Loucy (cell line): ENCODE measurements around the gene CABP7.

Source experiments
- H2AFZ ChIP-seq: fragments of 200-600 bp; sonication (generic); 2 replicates; pipeline ENCODE4 v1.6.0; 2016; ENCODE audit warnings: antibody characterized with exemption, mild to moderate bottlenecking, low read length, moderate library complexity
- H3F3A ChIP-seq: fragments of 200-600 bp; 2 replicates; pipeline ENCODE4 v1.6.0; 2016; ENCODE audit warnings: antibody characterized with exemption, low read depth, mild to moderate bottlenecking
- H3K27me3 ChIP-seq: fragments of 200-600 bp; sonication (generic); 2 replicates; pipeline ENCODE4 v1.6.1; 2014; ENCODE audit warnings: low read length, mild to moderate bottlenecking; ENCODE audit not compliant: insufficient read depth, poor library complexity, severe bottlenecking
- H3K36me3 ChIP-seq: fragments of 200-600 bp; sonication (generic); 2 replicates; pipeline ENCODE4 v1.6.1; 2016; ENCODE audit warnings: low read length; ENCODE audit not compliant: insufficient read depth
- H3K4me1 ChIP-seq: fragments of 200-600 bp; sonication (generic); 2 replicates; pipeline ENCODE4 v1.5.1; 2014; ENCODE audit warnings: low read length, mild to moderate bottlenecking; ENCODE audit not compliant: insufficient read depth, poor library complexity, severe bottlenecking
- H3K4me2 ChIP-seq: fragments of 200-600 bp; sonication (generic); 2 replicates; pipeline ENCODE4 v1.6.0; 2014; ENCODE audit warnings: antibody characterized with exemption, low read length, low read depth, mild to moderate bottlenecking; ENCODE audit not compliant: poor library complexity, severe bottlenecking
- H3K4me3 ChIP-seq: fragments of 200-600 bp; sonication (generic); 2 replicates; pipeline ENCODE4 v1.5.1; 2014; ENCODE audit warnings: low read length, mild to moderate bottlenecking, mixed read lengths; ENCODE audit not compliant: poor library complexity, severe bottlenecking
- H3K79me2 ChIP-seq: fragments of 200-600 bp; sonication (generic); 2 replicates; pipeline ENCODE4 v1.6.1; 2014; ENCODE audit warnings: low read length; ENCODE audit not compliant: insufficient read depth
- H3K9ac ChIP-seq: fragments of 200-600 bp; sonication (generic); 2 replicates; pipeline ENCODE4 v1.6.0; 2014; ENCODE audit warnings: mild to moderate bottlenecking, low read depth, low read length, moderate library complexity; ENCODE audit not compliant: poor library complexity, severe bottlenecking
- H3K9me2 ChIP-seq: fragments of 200-600 bp; sonication (generic); replicated peaks from 2 replicates; pipeline ENCODE4 v1.6.1; 2016; ENCODE audit warnings: low read depth, low read length, mixed read lengths
- H3K9me3 ChIP-seq: fragments of 200-600 bp; sonication (generic); 2 replicates; pipeline ENCODE4 v1.6.1; 2014; ENCODE audit warnings: mild to moderate bottlenecking, antibody characterized with exemption, low read length, low read depth; ENCODE audit not compliant: insufficient read depth
- H4K20me1 ChIP-seq: fragments of 200-600 bp; sonication (generic); 2 replicates; pipeline ENCODE4 v1.6.0; 2014; ENCODE audit warnings: antibody characterized with exemption, low read length, mild to moderate bottlenecking; ENCODE audit not compliant: insufficient read depth, poor library complexity, severe bottlenecking
- EZH2phosphoT487 ChIP-seq: fragments of 200-600 bp; IDR thresholded peaks from 2 replicates; pipeline ENCODE4 v1.6.1; 2018; ENCODE audit warnings: antibody characterized with exemption, mild to moderate bottlenecking, moderate library complexity, borderline replicate concordance
- TF ChIP-seq, protein P1 (sequence below): fragments of 200-600 bp; sonication (generic); conservative IDR thresholded peaks from 2 replicates; pipeline ENCODE4 v1.5.1; 2014; ENCODE audit warnings: mild to moderate bottlenecking, antibody characterized with exemption, low read length

Gene CABP7

DNA sequence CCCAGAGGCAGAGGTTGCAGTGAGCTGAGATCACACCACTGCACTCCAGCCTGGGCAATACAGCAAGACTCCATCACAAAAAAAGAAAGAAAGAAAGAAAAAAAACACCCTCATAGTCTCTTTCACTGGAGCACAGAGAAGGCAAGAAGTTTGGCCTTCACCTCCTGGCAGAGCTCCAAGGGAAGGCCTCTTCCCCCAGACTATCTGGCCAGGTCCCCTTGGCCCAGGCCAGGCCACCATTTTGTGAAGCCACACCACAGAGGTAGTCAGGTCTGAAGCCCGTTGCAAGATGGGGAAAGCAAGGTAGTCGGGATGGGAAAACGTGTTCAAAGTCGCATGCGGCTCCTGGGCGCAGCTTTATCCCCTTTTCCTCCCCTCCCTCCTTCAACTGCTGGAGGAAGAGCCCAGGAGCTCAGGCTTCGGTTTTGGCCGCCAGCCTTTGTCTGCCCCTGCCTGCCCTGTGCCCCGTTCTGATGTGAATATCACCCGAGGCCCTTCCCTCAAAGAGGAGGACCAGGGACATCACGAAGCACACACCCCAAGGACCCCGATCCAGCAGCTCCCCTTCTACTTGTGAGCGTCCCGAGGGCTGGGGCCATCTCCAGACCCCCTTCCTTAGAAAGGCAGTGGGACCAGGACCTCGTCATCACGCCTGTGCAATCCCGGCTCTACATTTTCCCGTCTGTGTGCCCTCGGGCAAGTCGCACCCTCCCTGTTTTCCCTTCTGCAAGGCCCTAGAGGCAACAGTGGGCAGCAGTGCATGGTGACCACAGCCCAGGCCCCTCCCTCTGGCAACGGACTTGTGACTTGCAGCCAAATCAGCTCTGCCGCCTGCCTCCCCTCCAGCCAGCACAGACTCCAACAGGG is 17.7 kb downstream of the CABP7 start:
- Histone ChIP-seq H3K4me2 (no peak overlapping the region), H2AFZ (no peak overlapping the region), H3K27me3 (no peaks in the 10 kb centered on the region), H3K9me3 (no peaks in the 10 kb centered on the region), H3F3A (no peaks in the 10 kb centered on the region), H3K9ac (no peak overlapping the region), H3K4me1 (no peaks in the 10 kb centered on the region), H3K9me2 (no peaks in the 10 kb centered on the region), H3K4me3 (no peak overlapping the region), H4K20me1 (no peaks in the 10 kb centered on the region), H3K79me2 (no peaks in the 10 kb centered on the region), H3K36me3 (no peaks in the 10 kb centered on the region)
- TF ChIP-seq, protein P1, sequence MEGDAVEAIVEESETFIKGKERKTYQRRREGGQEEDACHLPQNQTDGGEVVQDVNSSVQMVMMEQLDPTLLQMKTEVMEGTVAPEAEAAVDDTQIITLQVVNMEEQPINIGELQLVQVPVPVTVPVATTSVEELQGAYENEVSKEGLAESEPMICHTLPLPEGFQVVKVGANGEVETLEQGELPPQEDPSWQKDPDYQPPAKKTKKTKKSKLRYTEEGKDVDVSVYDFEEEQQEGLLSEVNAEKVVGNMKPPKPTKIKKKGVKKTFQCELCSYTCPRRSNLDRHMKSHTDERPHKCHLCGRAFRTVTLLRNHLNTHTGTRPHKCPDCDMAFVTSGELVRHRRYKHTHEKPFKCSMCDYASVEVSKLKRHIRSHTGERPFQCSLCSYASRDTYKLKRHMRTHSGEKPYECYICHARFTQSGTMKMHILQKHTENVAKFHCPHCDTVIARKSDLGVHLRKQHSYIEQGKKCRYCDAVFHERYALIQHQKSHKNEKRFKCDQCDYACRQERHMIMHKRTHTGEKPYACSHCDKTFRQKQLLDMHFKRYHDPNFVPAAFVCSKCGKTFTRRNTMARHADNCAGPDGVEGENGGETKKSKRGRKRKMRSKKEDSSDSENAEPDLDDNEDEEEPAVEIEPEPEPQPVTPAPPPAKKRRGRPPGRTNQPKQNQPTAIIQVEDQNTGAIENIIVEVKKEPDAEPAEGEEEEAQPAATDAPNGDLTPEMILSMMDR, result no peak
- TF ChIP-seq EZH2phosphoT487, result no peak

GRCh38 chr22:29738118-29738815 is 18.5 kb downstream of the CABP7 start:
- Histone ChIP-seq H3K4me1 (no peaks in the 10 kb centered on the region), H3F3A (no peaks in the 10 kb centered on the region), H3K9me3 (no peaks in the 10 kb centered on the region), H3K4me2 (no peak overlapping the region), H3K79me2 (no peaks in the 10 kb centered on the region), H3K4me3 (no peak overlapping the region), H3K9ac (no peak overlapping the region), H4K20me1 (no peaks in the 10 kb centered on the region), H2AFZ (no peak overlapping the region), H3K36me3 (no peaks in the 10 kb centered on the region), H3K27me3 (no peaks in the 10 kb centered on the region), H3K9me2 (no peaks in the 10 kb centered on the region)
- TF ChIP-seq, protein P1, result no peak
- TF ChIP-seq EZH2phosphoT487, result no peak

- no peak for TF ChIP-seq EZH2phosphoT487
- TF ChIP-seq, protein P1, result no peak
- no peak overlapping the region for H3K9ac ChIP-seq
- H3K4me3 ChIP-seq, result no peak overlapping the region
- H3K36me3 ChIP-seq, result no peaks in the 10 kb centered on the region
- no peaks in the 10 kb centered on the region for H3K9me2 ChIP-seq
- no peak overlapping the region for H2AFZ ChIP-seq
- no peaks in the 10 kb centered on the region for H3K79me2 ChIP-seq
- no peaks in the 10 kb centered on the region for H3K9me3 ChIP-seq
- no peaks in the 10 kb centered on the region for H3K4me1 ChIP-seq
- H3K27me3 ChIP-seq, result no peaks in the 10 kb centered on the region
- H4K20me1 ChIP-seq, result no peaks in the 10 kb centered on the region
- no peaks in the 10 kb centered on the region for H3F3A ChIP-seq
- H3K4me2 ChIP-seq, result no peak overlapping the region
Observed at GRCh38 chr22:29739346-29739875, 19.6 kb downstream of the CABP7 start.
